Neural cell (in vitro differentiated cells): ENCODE measurements around the gene SLC35E1. TPM values are rescaled to one million over a fixed set of nuclear protein-coding genes. Genes with fewer than 3 reads are reported as not detected.

Source experiments
- H2AFZ ChIP-seq: fragments of 200-600, 300-800 bp; sonication (generic), shearing (Covaris generic); 2 replicates; pipeline ENCODE4 v1.6.0; 2014; ENCODE audit warnings: low read depth, mild to moderate bottlenecking, antibody characterized with exemption, low read length, moderate library complexity
- H3F3A ChIP-seq: fragments of 200-600 bp; shearing (Covaris generic); 2 replicates; pipeline ENCODE4 v1.6.1; 2016; ENCODE audit warnings: mild to moderate bottlenecking, moderate library complexity, mixed read lengths, antibody characterized with exemption, low read length; ENCODE audit not compliant: insufficient read depth, poor library complexity, severe bottlenecking
- H3K27ac ChIP-seq: fragments of 200-600, 300-800 bp; sonication (generic), shearing (Covaris generic); 2 replicates; pipeline ENCODE4 v1.5.1; 2014; ENCODE audit warnings: mild to moderate bottlenecking, low read length, moderate library complexity
- H3K27me3 ChIP-seq: fragments of 300-800, 200-600 bp; sonication (generic), shearing (Covaris generic); 2 replicates; pipeline ENCODE4 v1.6.0; 2014; ENCODE audit warnings: mild to moderate bottlenecking, low read depth, low read length, moderate library complexity; ENCODE audit not compliant: insufficient read depth
- H3K36me3 ChIP-seq: fragments of 300-800, 200-600 bp; sonication (generic), shearing (Covaris generic); 2 replicates; pipeline ENCODE4 v1.5.1; 2014; ENCODE audit warnings: mild to moderate bottlenecking, antibody characterized with exemption, low read length, moderate library complexity; ENCODE audit not compliant: insufficient read depth
- H3K4me2 ChIP-seq: fragments of 300-800, 200-600 bp; sonication (generic), shearing (Covaris generic); 2 replicates; pipeline ENCODE4 v1.6.0; 2014; ENCODE audit warnings: mild to moderate bottlenecking, low read length
- H3K4me3 ChIP-seq: fragments of 300-800, 200-600 bp; sonication (generic), shearing (Covaris generic); 2 replicates; pipeline ENCODE4 v1.5.1; 2014; ENCODE audit warnings: mild to moderate bottlenecking, low read length, moderate library complexity
- H3K79me2 ChIP-seq: fragments of 200-600 bp; shearing (Covaris generic); replicated peaks from 2 replicates; pipeline ENCODE4 v1.6.0; 2014; ENCODE audit warnings: mild to moderate bottlenecking, low read length, moderate library complexity; ENCODE audit not compliant: insufficient read depth
- H3K9ac ChIP-seq: fragments of 300-800, 200-600 bp; sonication (generic), shearing (Covaris generic); 2 replicates; pipeline ENCODE4 v1.6.1; 2016; ENCODE audit warnings: mild to moderate bottlenecking, low read length, mixed read lengths
- H3K9me2 ChIP-seq: fragments of 200-600 bp; shearing (Covaris generic); 2 replicates; pipeline ENCODE4 v1.6.1; 2016; ENCODE audit warnings: mild to moderate bottlenecking, low read length, mixed read lengths; ENCODE audit not compliant: insufficient read depth
- H3K9me3 ChIP-seq: fragments of 200-600, 300-800 bp; sonication (generic), shearing (Covaris generic); 2 replicates; pipeline ENCODE4 v1.6.1; 2016; ENCODE audit warnings: mild to moderate bottlenecking, mixed run types, low read length, moderate library complexity, mixed read lengths
- H4K20me1 ChIP-seq: fragments of 200-600 bp; shearing (Covaris generic); 2 replicates; pipeline ENCODE4 v1.6.1; 2016; ENCODE audit warnings: mild to moderate bottlenecking, mixed run types; ENCODE audit not compliant: insufficient read depth
- EP300 ChIP-seq: fragments of 450-650 bp; conservative IDR thresholded peaks from 2 replicates; pipeline ENCODE4 v1.6.1; 2014; ENCODE audit warnings: antibody characterized with exemption, mild to moderate bottlenecking, moderate library complexity; ENCODE audit not compliant: poor library complexity, severe bottlenecking
- EZH2 ChIP-seq: fragments of 200-600, 300-800 bp; shearing (Covaris generic), sonication (generic); IDR thresholded peaks from 2 replicates; pipeline ENCODE4 v1.6.1; 2014; ENCODE audit warnings: antibody characterized with exemption, low read length, borderline replicate concordance, mild to moderate bottlenecking; ENCODE audit not compliant: insufficient read depth, poor library complexity, severe bottlenecking
- MXI1 ChIP-seq: fragments of 450-650 bp; conservative IDR thresholded peaks from 2 replicates; pipeline ENCODE4 v1.6.1; 2014; ENCODE audit warnings: antibody characterized with exemption, mild to moderate bottlenecking; ENCODE audit not compliant: poor library complexity, severe bottlenecking
- POLR2AphosphoS5 ChIP-seq: IDR thresholded peaks from 2 replicates; pipeline ENCODE4 v1.6.1; 2012
- RAD21 ChIP-seq: fragments of 450-650 bp; conservative IDR thresholded peaks from 2 replicates; pipeline ENCODE4 v1.6.1; 2014; ENCODE audit warnings: antibody characterized with exemption, mild to moderate bottlenecking, moderate library complexity
- SMC3 ChIP-seq: fragments of 450-650 bp; conservative IDR thresholded peaks from 2 replicates; pipeline ENCODE4 v1.6.1; 2014; ENCODE audit warnings: antibody characterized with exemption, mild to moderate bottlenecking, moderate library complexity; ENCODE audit not compliant: poor library complexity
- TAF1 ChIP-seq: IDR thresholded peaks from 2 replicates; pipeline ENCODE4 v1.6.1; 2012; ENCODE audit warnings: low read depth
- polyA plus RNA-seq: library from polyadenylated mRNA; depleted of rRNA; stranded (reverse); fragments of >200 nt; gene quantifications from 2 replicates; pipeline ENCODE4 v1.2.3, GENCODE V29; 2014
- TF ChIP-seq, protein P1 (sequence below): IDR thresholded peaks from 2 replicates; pipeline ENCODE4 v1.6.1; 2012; ENCODE audit warnings: borderline replicate concordance
- TF ChIP-seq, protein P2 (sequence below): fragments of 450-650 bp; IDR thresholded peaks from 2 replicates; pipeline ENCODE4 v1.5.1; 2014; ENCODE audit warnings: antibody characterized with exemption, mild to moderate bottlenecking, moderate library complexity; ENCODE audit not compliant: poor library complexity, severe bottlenecking

Gene SLC35E1
- polyA plus RNA-seq, 1 donor from 2014 or later, result 23.9 TPM

- no peak overlapping the region for H3K4me2 ChIP-seq
- no peaks in the 10 kb centered on the region for H4K20me1 ChIP-seq
- H3K27ac ChIP-seq, result no peak overlapping the region
- TF ChIP-seq, protein P1, sequence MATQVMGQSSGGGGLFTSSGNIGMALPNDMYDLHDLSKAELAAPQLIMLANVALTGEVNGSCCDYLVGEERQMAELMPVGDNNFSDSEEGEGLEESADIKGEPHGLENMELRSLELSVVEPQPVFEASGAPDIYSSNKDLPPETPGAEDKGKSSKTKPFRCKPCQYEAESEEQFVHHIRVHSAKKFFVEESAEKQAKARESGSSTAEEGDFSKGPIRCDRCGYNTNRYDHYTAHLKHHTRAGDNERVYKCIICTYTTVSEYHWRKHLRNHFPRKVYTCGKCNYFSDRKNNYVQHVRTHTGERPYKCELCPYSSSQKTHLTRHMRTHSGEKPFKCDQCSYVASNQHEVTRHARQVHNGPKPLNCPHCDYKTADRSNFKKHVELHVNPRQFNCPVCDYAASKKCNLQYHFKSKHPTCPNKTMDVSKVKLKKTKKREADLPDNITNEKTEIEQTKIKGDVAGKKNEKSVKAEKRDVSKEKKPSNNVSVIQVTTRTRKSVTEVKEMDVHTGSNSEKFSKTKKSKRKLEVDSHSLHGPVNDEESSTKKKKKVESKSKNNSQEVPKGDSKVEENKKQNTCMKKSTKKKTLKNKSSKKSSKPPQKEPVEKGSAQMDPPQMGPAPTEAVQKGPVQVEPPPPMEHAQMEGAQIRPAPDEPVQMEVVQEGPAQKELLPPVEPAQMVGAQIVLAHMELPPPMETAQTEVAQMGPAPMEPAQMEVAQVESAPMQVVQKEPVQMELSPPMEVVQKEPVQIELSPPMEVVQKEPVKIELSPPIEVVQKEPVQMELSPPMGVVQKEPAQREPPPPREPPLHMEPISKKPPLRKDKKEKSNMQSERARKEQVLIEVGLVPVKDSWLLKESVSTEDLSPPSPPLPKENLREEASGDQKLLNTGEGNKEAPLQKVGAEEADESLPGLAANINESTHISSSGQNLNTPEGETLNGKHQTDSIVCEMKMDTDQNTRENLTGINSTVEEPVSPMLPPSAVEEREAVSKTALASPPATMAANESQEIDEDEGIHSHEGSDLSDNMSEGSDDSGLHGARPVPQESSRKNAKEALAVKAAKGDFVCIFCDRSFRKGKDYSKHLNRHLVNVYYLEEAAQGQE, result no peak
- no peak for TF ChIP-seq EZH2
- TF ChIP-seq MXI1, result no peak
- no peak for TF ChIP-seq RAD21
- TF ChIP-seq TAF1, result no peak
- TF ChIP-seq, protein P2, sequence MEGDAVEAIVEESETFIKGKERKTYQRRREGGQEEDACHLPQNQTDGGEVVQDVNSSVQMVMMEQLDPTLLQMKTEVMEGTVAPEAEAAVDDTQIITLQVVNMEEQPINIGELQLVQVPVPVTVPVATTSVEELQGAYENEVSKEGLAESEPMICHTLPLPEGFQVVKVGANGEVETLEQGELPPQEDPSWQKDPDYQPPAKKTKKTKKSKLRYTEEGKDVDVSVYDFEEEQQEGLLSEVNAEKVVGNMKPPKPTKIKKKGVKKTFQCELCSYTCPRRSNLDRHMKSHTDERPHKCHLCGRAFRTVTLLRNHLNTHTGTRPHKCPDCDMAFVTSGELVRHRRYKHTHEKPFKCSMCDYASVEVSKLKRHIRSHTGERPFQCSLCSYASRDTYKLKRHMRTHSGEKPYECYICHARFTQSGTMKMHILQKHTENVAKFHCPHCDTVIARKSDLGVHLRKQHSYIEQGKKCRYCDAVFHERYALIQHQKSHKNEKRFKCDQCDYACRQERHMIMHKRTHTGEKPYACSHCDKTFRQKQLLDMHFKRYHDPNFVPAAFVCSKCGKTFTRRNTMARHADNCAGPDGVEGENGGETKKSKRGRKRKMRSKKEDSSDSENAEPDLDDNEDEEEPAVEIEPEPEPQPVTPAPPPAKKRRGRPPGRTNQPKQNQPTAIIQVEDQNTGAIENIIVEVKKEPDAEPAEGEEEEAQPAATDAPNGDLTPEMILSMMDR, result no peak
- no peak for TF ChIP-seq EP300
- TF ChIP-seq POLR2AphosphoS5, result no peak
- no peak for TF ChIP-seq SMC3
- no peak overlapping the region for H3K9ac ChIP-seq
- no peak overlapping the region for H2AFZ ChIP-seq
- H3K4me3 ChIP-seq, result no peak overlapping the region
- no peaks in the 10 kb centered on the region for H3K9me2 ChIP-seq
- H3K79me2 ChIP-seq, result peaks cover 70% of the 10 kb centered on the region
- no peaks in the 10 kb centered on the region for H3F3A ChIP-seq
- no peaks in the 10 kb centered on the region for H3K9me3 ChIP-seq
- no peaks in the 10 kb centered on the region for H3K36me3 ChIP-seq
- H3K27me3 ChIP-seq, result no peaks in the 10 kb centered on the region
These were observed 41.6 kb upstream of the SLC35E1 start for GRCh38 chr19:16613841-16614240.

DNA sequence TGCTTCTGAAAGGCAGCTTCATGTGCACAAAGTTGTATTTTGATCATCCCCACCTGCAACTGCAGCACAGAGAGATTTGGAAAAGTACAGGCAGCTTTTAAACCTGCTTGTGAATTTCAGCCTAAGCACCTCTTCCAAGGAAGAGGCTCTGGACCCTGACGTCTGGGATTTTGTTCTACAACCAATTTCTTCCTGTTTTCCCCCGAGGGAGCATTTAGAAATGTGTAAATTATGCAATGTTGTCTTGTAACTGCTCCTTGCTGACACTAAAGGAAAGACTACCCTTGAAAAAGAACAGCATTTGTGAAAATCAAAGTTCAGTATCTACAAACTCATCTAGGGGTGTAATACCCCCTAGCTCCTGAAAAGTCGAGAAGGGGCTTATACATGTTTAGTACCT is 40.4 kb upstream of the SLC35E1 start:
- no peak overlapping the region for H3K9ac ChIP-seq
- no peak overlapping the region for H2AFZ ChIP-seq
- TF ChIP-seq POLR2AphosphoS5 (no peak), SMC3 (no peak), EZH2 (no peak), EP300 (no peak)
- TF ChIP-seq, protein P2, result no peak
- H4K20me1 ChIP-seq, result no peaks in the 10 kb centered on the region
- H3K27me3 ChIP-seq, result no peaks in the 10 kb centered on the region
- no peak overlapping the region for H3K4me3 ChIP-seq
- no peak overlapping the region for H3K4me2 ChIP-seq
- H3F3A ChIP-seq, result no peaks in the 10 kb centered on the region
- H3K9me3 ChIP-seq, result no peaks in the 10 kb centered on the region
- no peaks in the 10 kb centered on the region for H3K36me3 ChIP-seq
- no peaks in the 10 kb centered on the region for H3K9me2 ChIP-seq
- no peak overlapping the region for H3K27ac ChIP-seq
- peaks cover 60% of the 10 kb centered on the region for H3K79me2 ChIP-seq
